GM12875 (cell line): ENCODE results near the gene LRP2.
A peak's percentile ranks its signal among the peaks of the same experiment; 100 is the strongest.

ENCODE experiments used
- H3K4me3 ChIP-seq: one replicate; pipeline ENCODE4 v1.5.1; 2011; ENCODE audit warnings: low read depth, low read length, control low read depth
- TF ChIP-seq, protein P1 (sequence below): IDR thresholded peaks from 2 replicates; pipeline ENCODE4 v1.5.1; 2011; ENCODE audit warnings: low read depth, mild to moderate bottlenecking, control low read depth, inconsistent platforms, low read length, moderate library complexity, borderline replicate concordance; ENCODE audit not compliant: insufficient read depth

The LRP2 gene

DNA sequence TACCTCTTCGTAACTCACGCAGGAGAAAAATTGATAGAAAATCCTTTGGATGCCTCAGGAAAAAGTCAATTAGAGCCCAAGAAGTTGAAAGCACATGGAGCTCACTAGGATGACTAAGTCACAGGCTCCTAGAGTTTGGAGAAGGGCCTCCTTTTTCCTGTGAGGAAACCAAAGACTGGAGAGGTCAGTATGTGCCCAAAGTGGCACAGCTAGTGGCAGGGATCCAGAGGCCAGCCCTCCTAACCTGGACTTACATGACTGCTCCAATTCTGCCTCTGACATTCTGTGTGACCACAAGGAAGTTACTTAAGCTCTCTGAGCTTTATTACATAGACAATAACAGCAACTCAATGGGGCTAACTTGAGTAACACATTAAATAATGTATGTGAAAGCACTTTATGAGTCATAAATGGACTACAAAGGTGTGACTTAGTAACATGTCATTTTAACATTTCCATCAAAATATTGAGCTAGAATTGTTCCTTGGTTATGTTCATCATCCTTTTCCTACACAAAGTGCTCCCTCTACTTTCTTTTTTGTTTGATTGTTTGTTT, 201.3 kb downstream of the LRP2 start:
- H3K4me3 ChIP-seq, result no peak overlapping the region
- TF ChIP-seq, protein P1, sequence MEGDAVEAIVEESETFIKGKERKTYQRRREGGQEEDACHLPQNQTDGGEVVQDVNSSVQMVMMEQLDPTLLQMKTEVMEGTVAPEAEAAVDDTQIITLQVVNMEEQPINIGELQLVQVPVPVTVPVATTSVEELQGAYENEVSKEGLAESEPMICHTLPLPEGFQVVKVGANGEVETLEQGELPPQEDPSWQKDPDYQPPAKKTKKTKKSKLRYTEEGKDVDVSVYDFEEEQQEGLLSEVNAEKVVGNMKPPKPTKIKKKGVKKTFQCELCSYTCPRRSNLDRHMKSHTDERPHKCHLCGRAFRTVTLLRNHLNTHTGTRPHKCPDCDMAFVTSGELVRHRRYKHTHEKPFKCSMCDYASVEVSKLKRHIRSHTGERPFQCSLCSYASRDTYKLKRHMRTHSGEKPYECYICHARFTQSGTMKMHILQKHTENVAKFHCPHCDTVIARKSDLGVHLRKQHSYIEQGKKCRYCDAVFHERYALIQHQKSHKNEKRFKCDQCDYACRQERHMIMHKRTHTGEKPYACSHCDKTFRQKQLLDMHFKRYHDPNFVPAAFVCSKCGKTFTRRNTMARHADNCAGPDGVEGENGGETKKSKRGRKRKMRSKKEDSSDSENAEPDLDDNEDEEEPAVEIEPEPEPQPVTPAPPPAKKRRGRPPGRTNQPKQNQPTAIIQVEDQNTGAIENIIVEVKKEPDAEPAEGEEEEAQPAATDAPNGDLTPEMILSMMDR, result no peak

DNA sequence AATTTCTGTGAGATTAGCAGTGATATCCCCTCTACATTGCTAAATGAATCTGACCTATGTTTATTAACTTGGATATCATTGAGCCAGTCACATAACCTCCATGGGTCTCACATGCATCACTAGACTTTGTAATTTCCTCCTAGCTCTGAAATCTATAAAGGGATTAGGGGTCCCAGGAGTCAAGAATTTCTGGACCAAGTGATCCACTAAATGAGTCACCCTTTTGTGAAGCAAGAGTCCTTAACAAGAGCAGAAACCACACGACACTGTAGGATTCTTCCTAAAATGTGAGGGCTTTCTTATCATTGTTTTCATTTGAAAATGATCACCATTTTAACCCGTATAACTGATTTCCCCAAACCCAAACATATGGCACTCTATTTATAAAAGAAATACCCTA, 202.6 kb downstream of the LRP2 start:
- TF ChIP-seq, protein P1, result no peak
- H3K4me3 ChIP-seq, result no peak overlapping the region

DNA sequence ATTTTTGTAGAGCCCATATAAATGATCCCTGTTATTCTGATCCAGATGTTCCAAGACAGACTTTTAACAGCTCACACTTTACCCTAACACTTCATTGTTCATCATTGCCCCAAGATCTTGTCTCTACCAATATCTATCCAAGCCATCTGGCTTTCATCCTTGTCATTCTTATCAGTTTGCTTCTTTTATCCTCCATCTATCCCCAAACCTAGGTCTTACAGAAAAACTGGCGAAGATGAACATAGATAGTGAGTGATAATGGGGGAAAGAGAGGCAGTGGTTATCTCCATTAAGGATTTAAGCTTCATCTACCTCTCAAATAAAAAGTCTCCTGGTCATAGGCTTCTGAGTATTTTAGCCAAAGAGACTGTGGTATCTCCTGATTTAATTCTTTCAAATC, 203.5 kb downstream of the LRP2 start:
- TF ChIP-seq, protein P1, result no peak
- no peak overlapping the region for H3K4me3 ChIP-seq

DNA sequence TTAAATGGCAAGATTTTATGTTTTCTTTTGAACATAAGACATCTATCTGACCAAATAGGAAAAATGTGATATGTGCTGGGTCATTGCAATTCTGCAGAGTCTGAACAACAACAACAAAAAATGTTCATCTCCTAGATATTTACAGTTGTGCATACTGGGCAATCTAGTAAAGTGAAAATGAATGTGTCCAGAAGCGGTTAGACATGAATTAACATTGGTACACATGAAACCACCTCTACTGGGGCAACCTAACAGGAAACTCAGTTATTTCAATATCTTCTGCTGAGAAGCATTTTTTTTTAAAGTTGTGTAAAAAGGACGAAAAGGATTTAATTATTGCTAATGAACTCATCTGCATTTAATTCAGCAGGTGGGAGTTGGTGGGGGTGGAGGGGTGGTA, 216.1 kb downstream of the LRP2 start:
- H3K4me3 ChIP-seq, result no peak overlapping the region
- TF ChIP-seq, protein P1, result no peak

DNA sequence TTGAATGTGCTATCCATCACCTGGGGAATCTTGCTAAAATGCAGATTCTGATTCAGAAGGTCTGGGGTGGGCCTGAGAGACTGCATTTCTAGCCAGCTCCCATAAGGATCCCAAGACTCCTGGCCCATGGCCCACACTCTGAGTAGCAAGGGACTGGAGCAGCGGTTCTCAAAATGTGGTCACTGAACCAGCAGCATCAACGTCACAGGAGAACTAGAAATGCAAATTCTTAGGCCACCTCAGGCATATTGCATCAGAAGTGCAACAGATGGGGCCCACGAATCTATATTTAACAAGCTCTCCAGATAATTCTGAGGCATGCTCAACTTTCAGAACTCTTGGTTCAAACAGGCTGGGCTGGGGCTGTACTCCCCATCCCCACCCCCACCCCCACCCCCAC, 218.3 kb downstream of the LRP2 start:
- TF ChIP-seq, protein P1, result no peak
- no peak overlapping the region for H3K4me3 ChIP-seq

DNA sequence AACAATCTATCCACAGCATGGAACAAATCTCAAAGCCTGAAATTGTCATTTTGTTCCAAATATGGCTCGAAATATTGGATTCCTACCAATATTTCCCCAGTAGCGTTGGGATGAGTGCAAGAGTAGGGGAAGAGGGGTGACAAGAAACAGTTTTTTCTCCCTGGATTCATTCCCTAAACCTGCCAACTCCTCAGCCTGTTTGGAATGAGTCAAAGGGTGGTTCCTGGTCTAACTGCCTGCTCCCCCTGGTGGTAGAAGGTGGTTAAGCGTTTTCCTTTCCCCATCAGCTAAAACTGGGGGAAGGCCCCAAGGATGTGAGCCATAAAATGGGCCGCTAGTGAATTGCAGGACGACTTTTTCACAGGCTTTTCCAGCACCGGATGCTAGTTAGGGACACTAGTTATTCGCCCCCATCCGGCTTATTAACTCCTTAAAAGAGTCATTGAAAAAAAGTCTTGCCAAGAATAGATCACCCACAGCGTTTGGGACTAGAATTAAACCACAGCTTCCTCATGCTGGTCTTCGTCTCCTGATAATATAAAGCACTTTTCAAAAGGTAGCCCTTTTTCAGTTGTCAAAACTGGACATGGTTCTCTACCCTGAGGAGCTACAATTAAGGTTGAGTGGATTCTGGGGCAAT, 220.5 kb downstream of the LRP2 start:
- H3K4me3 ChIP-seq, result no peak overlapping the region
- TF ChIP-seq, protein P1, result peak; percentile 92
